H7 (cell line): ENCODE measurements around the gene RAPGEF6. TPM values are rescaled to one million over a fixed set of nuclear protein-coding genes. Genes with fewer than 3 reads are reported as not detected.
A peak's percentile ranks its signal among the peaks of the same experiment; 100 is the strongest.

ENCODE experiments used
- DNase-seq: peaks from one replicate; pipeline ENCODE4 v3.0.0; 2012
- H3K27me3 ChIP-seq: 2 replicates; pipeline ENCODE4 v1.6.0; 2011; ENCODE audit warnings: mild to moderate bottlenecking, low read length; ENCODE audit not compliant: control insufficient read depth, insufficient read depth
- H3K36me3 ChIP-seq: replicated peaks from 2 replicates; pipeline ENCODE4 v1.5.1; 2011; ENCODE audit warnings: low read length; ENCODE audit not compliant: control insufficient read depth, insufficient read depth
- H3K4me3 ChIP-seq: 2 replicates; pipeline ENCODE4 v1.5.1; 2011; ENCODE audit warnings: low read depth, mild to moderate bottlenecking, control low read depth, low read length, moderate library complexity; ENCODE audit not compliant: insufficient read depth
- total RNA-seq: library from RNA; depleted of rRNA; stranded (reverse); fragments of >200 nt; shearing (Covaris generic); gene quantifications from 2 replicates; pipeline ENCODE4 v1.2.3, GENCODE V29; 2014

RAPGEF6 gene
- total RNA-seq, 1 experiment from 2014 or later, result 6.1 TPM

- Histone ChIP-seq H3K27me3 (no peaks in the 10 kb centered on the region), H3K4me3 (no peak overlapping the region), H3K36me3 (no peaks in the 10 kb centered on the region)
- DNase-seq, result no peak
Observed at GRCh38 chr5:131532031-131532640, 102.9 kb downstream of the RAPGEF6 start.

DNA sequence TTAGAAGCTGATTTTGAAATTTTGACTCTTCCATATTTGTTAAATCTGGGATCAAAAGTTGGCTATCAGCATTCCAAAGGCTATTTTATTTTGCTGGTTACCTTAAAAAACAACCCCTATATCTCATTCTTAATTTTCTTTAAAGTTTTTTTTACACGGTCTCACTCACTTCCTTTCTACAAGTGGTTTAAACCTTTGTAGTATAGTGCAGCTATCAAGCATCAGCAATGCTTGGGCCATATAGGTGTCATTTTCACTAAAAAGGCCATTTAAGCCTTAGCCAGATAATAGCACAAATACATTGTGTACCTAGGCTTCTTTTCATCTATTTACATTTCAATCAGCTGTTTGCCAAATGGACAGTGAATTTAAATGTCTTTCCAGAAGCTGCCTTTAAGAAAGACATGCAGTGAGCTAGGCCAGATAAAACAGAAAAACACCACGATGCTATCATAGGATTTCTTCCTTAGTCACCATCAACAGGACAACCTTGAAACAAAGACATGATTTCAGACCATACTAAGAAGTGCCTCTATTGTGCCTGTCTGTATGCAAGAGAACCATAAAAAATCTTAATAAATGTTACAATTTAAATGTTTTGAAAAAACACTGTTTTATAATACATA lies 104.2 kb downstream of the RAPGEF6 start:
- Histone ChIP-seq H3K27me3 (no peaks in the 10 kb centered on the region), H3K4me3 (no peak overlapping the region), H3K36me3 (no peaks in the 10 kb centered on the region)
- no peak for DNase-seq

- Histone ChIP-seq H3K27me3 (no peaks in the 10 kb centered on the region), H3K36me3 (no peaks in the 10 kb centered on the region), H3K4me3 (no peak overlapping the region)
- no peak for DNase-seq
Observed at GRCh38 chr5:131528682-131529081, 106.3 kb downstream of the RAPGEF6 start.

- H3K36me3 ChIP-seq, result no peaks in the 10 kb centered on the region
- H3K4me3 ChIP-seq, result no peak overlapping the region
- H3K27me3 ChIP-seq, result no peaks in the 10 kb centered on the region
- no peak for DNase-seq
Observed at GRCh38 chr5:131525805-131526204, 109.2 kb downstream of the RAPGEF6 start.

DNA sequence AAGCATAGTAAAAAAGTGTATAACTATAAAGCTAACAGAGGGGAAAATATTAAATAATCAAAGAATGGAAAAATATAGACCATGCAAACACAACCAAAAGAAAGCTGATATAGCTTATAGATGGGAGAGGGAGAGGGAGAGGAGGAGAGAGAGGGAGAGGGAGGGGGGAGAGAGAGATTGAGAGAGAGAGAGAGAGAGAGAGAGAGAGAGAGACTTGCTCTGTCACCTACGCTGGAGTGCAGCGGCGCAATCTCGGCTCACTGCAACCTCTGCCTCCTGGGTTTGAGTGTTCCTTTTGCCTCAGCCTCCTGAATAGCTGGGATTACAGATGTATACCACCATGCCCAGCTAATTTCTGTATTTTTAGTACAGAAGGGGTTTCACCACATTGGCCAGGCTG lies 110.6 kb downstream of the RAPGEF6 start:
- Histone ChIP-seq H3K27me3 (no peaks in the 10 kb centered on the region), H3K4me3 (no peak overlapping the region), H3K36me3 (no peaks in the 10 kb centered on the region)
- DNase-seq, result no peak

DNA sequence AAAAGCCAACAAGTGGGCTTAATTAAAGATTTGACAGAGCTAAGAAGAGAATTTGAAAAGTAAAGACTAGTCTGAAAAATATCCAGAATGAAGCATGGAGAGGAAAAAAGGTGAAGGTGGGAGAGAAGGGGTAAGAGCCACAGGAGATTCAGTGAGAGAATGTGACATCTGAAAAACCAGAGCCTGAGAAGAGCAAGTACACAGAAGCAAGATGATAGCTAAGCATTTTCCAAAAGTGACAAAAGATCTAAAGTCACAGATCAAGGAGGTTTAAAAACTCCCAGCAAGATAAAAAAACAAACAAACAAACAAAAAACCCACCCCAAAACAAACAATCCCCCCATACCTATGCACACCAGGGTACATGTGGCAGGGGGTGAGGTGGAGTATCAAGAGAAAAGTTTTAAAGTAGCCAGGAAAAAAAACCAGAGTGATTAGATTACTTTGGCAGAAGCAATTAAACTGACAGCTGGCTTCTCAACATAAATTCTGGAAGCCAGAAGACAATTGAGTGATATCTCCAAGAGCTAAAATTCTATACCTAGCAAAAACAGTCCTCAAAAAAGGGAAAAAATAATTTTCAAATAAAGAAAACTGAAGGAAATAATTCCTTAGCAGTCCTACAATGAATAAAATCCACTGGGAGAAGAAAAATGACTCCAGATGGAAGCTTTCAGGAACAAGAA lies 111.4 kb downstream of the RAPGEF6 start:
- DNase-seq, result no peak
- no peak overlapping the region for H3K4me3 ChIP-seq
- no peaks in the 10 kb centered on the region for H3K27me3 ChIP-seq
- H3K36me3 ChIP-seq, result no peaks in the 10 kb centered on the region

DNA sequence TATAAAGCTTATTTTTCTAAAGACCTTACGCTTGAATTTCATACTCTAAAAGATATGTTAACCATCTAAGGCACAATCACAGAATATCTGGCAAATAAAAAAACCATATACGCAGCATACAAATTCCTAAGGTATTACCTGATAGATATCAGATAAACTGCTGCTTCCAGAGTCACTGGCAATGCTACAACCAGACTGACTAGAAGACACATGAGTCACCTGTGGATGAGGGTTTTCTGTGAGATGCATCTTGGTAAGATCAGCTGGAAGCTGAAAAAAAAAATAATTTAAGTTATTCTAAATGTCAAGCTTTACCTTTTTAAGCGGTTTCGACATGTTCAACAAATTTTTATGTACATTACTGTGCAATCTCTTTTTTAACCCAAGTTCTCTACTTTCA lies 113.8 kb downstream of the RAPGEF6 start:
- Histone ChIP-seq H3K36me3 (no peaks in the 10 kb centered on the region), H3K4me3 (no peak overlapping the region), H3K27me3 (no peaks in the 10 kb centered on the region)
- DNase-seq, result no peak

DNA sequence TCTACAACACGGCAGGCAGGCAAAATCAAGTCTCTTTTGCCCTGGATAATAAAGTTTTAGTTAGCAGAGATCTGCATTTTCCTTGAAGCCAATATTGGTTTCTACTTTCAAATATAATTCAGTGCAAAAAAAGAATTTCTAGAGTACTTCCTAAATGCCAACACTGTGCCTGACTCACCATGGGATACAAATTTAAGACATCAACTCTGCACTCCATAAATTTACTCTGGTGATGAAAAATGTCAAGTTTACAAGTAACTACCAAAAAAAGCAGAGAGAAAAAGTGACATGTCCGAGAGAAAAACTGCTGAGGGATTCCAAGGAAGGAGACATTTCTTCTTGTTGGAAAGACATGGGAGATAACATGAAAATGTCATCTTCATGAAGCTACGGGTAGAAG lies 119.7 kb downstream of the RAPGEF6 start:
- H3K27me3 ChIP-seq, result no peaks in the 10 kb centered on the region
- H3K4me3 ChIP-seq, result no peak overlapping the region
- H3K36me3 ChIP-seq, result no peaks in the 10 kb centered on the region
- DNase-seq, result no peak

- no peaks in the 10 kb centered on the region for H3K27me3 ChIP-seq
- H3K4me3 ChIP-seq, result no peak overlapping the region
- H3K36me3 ChIP-seq, result no peaks in the 10 kb centered on the region
- DNase-seq, result no peak
Observed at GRCh38 chr5:131514316-131515283, 120.4 kb downstream of the RAPGEF6 start.

GRCh38 chr5:131513780-131514179 lies 121.2 kb downstream of the RAPGEF6 start:
- H3K27me3 ChIP-seq, result no peaks in the 10 kb centered on the region
- H3K36me3 ChIP-seq, result no peaks in the 10 kb centered on the region
- no peak for DNase-seq
- H3K4me3 ChIP-seq, result no peak overlapping the region

GRCh38 chr5:131511934-131512333 lies 123.1 kb downstream of the RAPGEF6 start:
- Histone ChIP-seq H3K36me3 (no peaks in the 10 kb centered on the region), H3K27me3 (no peaks in the 10 kb centered on the region), H3K4me3 (no peak overlapping the region)
- peak; percentile 4 for DNase-seq

GRCh38 chr5:131509801-131510200 lies 125.2 kb downstream of the RAPGEF6 start:
- no peak for DNase-seq

GRCh38 chr5:131505237-131505908 lies 129.7 kb downstream of the RAPGEF6 start:
- DNase-seq, result no peak
- H3K4me3 ChIP-seq, result no peak overlapping the region
- H3K36me3 ChIP-seq, result no peaks in the 10 kb centered on the region; the same call in 1 of the 2 replicates
- no peaks in the 10 kb centered on the region for H3K27me3 ChIP-seq

More at GRCh38 chr5:131509801-131510200, 125.2 kb downstream of the RAPGEF6 start:
- H3K4me3 ChIP-seq, result no peak overlapping the region
- H3K27me3 ChIP-seq, result no peaks in the 10 kb centered on the region
- H3K36me3 ChIP-seq, result no peaks in the 10 kb centered on the region; the same call in 1 of the 2 replicates

DNA sequence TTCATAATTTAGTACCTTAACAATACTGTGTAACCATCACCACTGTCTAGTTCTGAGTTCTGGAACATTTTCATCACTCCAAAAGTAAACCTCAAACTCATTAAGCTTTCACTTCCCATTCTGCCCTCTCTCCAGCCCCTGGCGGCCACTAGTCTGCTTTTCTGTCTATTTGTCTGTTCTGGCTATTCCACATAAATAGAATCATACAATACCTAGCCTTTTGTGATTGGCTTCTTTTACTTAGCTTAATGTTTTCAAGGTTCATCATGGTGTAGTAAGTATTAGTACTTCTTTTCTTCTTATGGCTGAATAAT lies 138.7 kb downstream of the RAPGEF6 start:
- peaks cover 3% of the 10 kb centered on the region for H3K36me3 ChIP-seq
- H3K27me3 ChIP-seq, result no peaks in the 10 kb centered on the region
- DNase-seq, result no peak
- no peak overlapping the region for H3K4me3 ChIP-seq
